HG03066 (cell line): ENCODE results near the gene BRWD1.
A peak's percentile ranks its signal among the peaks of the same experiment; 100 is the strongest.

Experiments
- ATAC-seq: cut with Tn5 transposase; IDR thresholded peaks from one replicate; pipeline ENCODE4 v1.9.1; 2021; ENCODE audit warnings: low read depth; ENCODE audit not compliant: unreplicated experiment

BRWD1 gene

GRCh38 chr21:39330001-39330400 lies 16.6 kb upstream of the BRWD1 start:
- ATAC-seq = no peak

GRCh38 chr21:39327727-39328126 lies 14.3 kb upstream of the BRWD1 start:
- no peak for ATAC-seq

GRCh38 chr21:39326607-39327307 lies 13.3 kb upstream of the BRWD1 start:
- no peak for ATAC-seq

GRCh38 chr21:39325458-39325857 lies 12.0 kb upstream of the BRWD1 start:
- ATAC-seq = no peak

DNA sequence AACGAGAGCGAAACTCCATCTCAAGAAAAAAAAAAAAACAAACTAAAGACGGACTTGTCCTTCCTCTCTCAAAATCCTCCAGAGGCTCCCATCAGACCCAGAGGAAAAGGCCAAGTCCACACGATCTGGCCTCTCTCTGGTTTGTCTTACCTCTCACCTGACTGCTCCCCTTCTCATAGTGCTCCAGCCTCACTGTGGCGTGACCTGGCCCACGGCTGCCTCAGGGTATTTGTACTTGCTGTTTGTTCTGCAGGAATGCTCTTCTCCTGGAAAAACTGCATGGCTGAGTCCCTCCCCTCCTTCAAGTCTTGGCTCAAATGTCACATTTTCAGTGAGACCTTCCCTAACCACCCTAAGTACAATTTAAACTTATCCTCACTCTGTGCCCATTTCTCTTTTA lies 8.0 kb upstream of the BRWD1 start:
- no peak for ATAC-seq

DNA sequence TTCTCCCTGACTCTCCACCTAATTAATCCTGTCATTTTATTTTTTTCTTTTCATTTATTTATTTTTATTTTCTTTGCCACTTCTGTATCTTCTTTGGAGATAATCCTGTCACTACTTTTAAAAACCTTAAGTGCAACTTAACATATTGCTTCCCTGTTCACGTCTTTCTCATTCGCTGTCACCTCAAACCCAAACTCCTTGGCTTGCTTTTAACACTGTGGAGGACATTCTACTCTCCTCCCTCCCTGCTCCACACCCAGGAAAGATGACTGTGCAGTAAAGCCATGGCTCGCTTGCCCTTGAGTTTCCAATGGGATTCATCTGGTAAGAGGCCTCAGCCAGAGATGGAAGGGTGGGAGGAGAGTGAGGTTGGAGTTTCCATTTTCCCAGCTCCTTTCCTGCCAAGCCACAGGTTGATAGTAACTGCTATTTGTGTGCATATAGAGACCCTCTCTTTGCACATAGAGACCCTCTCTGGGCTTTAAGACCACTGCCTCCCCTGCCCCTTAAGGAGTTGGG lies 6.4 kb upstream of the BRWD1 start:
- no peak for ATAC-seq

DNA sequence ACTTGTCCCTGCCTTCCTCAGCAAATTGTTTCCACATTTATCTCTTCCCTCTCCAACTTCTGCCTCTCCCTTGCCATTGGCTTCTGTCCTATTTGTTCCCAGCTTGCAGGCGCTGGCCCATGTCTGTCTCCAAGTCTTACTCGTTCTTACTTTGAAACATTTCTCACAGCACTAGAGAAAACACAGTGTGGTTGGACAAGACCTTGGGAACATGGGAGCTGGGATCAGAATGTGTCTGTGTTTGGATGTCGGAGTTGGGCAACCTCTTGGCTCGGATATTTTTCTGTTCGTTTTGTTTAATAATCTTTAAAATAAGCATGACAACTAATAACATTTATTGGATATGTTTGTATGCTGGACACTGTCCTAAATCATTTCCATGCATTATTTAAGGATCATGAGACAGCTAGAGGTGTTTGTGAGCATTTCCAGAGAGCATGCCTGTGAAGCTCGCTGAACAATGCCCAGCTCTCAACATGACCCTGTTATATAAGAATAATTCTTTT lies 5.9 kb upstream of the BRWD1 start:
- ATAC-seq = no peak

GRCh38 chr21:39318091-39318959 lies 4.9 kb upstream of the BRWD1 start:
- ATAC-seq = no peak

GRCh38 chr21:39317134-39318090 lies 4.0 kb upstream of the BRWD1 start:
- ATAC-seq = no peak

- ATAC-seq = no peak
These were observed 3.3 kb upstream of the BRWD1 start for GRCh38 chr21:39316729-39317128.

GRCh38 chr21:39315603-39316445 lies 2.4 kb upstream of the BRWD1 start:
- ATAC-seq = no peak

DNA sequence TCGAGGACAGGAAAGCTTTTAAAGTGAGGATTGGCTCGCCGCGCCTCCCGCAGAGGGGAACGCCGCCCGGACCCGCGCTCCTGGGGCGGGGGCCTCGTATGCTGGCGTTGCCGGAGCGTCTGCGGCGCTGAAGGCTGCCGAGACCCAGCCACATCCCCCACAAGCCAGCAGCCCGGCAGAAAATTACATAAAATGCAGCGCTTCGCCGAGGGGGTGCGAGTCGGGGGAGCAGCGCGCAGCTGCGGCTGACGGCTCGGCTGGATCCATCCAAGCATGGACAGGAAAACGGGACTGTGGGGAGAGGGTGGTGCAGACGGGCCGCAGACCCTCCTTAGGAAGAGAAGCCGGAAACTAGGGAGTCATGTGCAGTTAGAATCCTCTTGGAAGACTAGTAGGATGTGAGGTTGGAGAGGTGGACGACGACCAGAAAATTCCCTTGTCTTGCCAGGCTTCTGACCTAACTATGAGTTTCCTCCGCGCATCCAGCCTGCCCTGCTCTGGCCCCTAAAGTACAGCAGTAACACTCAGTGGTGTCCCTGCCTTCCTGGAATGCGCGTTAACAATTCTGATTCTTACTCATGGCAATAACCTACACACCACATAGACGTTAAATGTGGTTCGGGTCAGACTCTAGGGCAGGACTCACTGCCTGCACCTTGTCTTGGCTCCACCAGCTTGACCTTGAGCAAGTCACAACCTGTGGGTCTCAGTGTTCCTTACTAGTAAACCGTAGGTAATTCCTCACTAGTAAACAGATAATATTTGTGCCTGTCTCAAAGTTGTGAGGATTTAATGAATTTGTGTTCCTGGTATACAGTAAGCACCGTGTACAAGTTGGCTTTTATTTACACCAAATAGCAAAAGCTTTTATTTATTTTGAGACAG lies 953 bp upstream of the BRWD1 start:
- ATAC-seq = peak; percentile 6

DNA sequence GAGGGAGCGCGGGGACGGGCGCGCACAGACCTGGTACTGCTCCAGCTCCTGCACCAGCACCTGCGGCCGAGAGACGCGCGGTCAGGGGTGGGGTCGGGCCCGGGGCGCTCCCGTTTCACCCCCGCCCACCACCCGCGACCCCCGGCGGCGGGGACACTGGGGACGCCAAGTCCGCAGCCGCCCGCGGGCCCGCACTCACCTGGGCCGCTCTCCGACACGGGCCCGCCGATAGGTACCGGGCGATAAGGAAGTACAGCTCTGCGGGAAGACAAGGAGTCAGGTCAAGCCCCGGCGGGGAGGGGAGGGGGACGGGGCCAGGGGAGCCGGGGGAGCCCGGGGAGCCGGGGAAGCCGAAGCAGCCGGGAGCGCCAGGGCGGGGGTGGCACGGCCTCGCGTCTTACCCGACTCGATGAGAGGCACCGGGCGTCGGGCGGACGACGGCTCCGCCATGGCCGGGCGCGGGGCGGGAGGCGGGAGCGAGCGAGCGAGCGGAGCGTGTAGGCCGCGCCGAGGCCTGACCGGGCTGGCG lies 326 bp downstream of the BRWD1 start:
- peak; percentile 6 for ATAC-seq

DNA sequence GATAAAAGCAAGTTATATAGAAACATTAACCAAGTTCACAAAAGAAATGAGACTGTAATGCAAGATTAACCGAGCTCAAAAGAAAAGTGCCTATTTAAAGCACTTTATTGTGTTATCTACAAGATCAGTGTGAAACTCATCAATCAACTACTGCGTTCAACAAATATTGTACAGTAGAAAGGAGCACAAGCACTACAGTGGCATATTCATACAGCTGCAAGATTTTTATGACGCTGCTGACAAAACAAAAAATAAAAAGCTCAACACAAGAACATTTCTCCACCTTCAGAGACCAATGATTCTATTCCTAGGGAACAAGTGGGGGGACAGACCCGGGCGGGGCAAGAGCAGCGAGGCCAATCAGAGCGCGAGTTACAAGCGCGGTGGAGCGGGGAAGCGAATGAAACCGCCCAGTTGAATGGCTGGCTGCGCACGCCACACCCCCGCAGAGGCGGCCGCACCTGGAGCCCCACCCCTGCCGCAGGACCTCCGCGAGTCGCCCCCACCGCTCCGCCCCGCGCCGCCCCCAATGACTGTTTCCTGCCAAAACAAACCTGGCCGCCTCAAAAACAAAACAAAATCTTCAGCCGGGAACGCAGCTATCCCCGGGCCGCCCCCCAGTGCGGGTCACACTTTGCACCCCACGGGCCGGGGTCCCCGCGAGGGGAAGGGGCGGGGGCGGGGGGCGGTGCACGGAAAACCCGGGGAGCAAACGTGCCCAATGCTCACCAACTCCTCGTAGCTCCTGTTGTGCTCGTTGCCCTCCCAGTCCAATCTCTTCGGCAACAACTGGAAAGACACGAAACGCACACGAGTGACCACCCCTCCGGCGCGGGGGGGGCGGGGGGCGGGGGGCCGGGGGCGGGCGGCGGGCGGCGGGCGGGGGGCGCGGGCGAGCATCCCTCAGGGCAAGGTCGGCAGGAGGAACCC lies 1.1 kb downstream of the BRWD1 start:
- ATAC-seq = peak; percentile 76

DNA sequence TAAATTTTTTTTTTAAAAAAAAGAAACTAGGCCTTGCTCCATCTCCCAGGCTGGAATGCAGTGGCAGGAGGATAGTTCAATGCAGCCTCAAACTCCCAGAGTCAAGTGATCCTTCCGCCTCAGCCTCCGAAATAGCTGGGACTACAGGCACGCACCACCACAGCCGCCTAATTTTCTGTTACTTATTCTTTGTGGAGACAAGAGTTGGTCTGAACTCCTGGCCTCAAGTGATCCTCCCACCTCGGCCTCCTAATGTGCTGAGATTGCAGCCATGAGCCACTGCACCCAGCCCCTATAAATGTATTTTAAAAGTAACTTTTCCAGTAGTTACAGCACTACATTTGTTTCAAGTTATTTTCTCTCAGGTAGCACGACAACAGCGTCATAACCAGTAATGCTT lies 2.3 kb downstream of the BRWD1 start:
- no peak for ATAC-seq

- ATAC-seq = no peak
These were observed 6.0 kb downstream of the BRWD1 start for GRCh38 chr21:39307466-39307865.

GRCh38 chr21:39300587-39300986 lies 12.8 kb downstream of the BRWD1 start:
- ATAC-seq = no peak
